Hematopoietic multipotent progenitor cell treated with erythropoietin and hydrocortisone succinate and interleukin-3 and kit ligand, for 8 days (in vitro differentiated cells): Measurements from ENCODE around the gene P2RY13.
A peak's percentile ranks its signal among the peaks of the same experiment; 100 is the strongest.

ENCODE experiments used
- DNase-seq: peaks from one replicate; pipeline ENCODE4 v3.0.0-alpha.2; 2015

The P2RY13 gene

DNA sequence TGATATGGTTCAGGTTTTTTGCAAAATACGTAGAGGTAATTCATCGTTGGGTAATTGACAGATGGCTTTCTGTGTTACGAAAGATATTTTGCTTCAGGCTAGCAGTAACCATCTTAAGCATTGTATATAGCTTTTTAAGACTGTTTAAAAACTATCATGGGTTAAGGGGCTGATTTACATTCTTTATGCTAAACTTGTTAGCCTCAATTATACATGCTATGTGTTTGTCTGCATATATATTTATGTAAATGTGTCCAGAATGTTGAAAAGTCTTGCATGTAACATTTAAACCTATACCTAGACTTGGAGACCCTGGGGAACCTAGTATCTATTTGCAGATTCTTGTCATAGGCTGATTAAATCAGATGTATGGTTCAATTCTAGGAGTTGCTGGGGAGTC is 39.9 kb downstream of the P2RY13 start:
- no peak for DNase-seq

DNA sequence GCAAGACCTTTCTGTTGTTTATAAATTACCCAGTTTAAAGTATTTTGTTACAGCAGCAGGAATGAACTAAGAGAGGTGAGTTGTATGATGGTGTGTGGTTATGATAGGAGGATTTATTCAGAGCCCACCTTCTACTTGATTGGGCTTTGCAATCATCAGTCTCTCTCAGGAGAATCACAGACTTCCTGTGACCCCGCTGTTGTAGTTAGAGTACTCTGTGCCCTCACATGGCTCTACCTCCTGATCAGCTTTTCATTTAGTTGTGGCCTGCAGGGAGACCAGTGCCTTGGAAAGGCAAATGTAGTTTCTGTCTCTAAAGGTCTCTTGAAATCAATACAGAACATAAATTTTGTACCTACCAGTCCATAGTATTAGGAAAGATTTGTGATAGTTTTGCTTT is 43.4 kb downstream of the P2RY13 start:
- DNase-seq = no peak

DNA sequence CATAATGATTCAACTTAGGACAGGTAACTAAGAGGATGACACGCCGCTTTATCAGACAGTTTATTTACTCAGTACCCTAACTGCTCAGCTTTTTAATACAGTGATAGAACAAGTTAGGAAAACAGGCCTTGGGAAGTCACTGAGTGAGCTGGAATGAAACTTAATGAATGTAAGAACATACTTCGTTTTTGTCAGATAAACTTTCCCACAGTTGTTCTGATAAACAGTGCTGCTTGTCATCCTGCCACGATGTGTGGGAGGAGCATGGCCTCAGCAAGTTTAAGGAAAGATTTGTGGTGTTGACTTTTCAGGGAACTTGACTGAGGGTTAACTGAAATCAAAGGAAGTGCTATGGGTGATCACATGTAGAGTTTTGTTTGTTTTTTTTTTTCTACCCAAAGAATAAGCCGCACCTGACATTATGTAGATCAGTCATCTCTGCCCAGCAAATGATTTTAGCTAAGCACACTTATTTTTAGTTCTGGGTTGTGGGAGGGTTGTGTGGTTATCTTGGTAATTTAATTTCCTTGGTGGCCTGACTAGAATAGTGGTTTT is 45.4 kb downstream of the P2RY13 start:
- peak; percentile 64 for DNase-seq

- DNase-seq = no peak
Observed at GRCh38 chr3:151283387-151283786, 46.0 kb downstream of the P2RY13 start.

DNA sequence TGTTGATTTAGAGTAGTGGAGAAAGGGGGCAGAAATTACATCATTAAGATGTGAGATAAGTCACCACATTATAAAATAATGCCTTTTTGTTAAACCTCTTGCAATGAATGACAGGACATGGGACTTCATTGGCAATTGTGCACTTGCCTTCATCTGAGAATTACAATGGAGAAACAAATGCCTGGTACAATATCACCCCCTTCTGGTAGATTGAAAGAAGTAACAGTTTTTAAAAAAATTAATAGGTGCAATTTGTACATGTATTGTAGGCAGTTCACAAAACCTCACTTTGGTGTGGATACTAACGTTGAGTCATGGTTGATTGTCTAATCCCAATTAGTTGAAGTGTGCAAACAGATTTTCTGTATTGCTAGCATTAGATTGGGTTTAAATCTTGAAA is 46.4 kb downstream of the P2RY13 start:
- DNase-seq = peak; percentile 77

DNA sequence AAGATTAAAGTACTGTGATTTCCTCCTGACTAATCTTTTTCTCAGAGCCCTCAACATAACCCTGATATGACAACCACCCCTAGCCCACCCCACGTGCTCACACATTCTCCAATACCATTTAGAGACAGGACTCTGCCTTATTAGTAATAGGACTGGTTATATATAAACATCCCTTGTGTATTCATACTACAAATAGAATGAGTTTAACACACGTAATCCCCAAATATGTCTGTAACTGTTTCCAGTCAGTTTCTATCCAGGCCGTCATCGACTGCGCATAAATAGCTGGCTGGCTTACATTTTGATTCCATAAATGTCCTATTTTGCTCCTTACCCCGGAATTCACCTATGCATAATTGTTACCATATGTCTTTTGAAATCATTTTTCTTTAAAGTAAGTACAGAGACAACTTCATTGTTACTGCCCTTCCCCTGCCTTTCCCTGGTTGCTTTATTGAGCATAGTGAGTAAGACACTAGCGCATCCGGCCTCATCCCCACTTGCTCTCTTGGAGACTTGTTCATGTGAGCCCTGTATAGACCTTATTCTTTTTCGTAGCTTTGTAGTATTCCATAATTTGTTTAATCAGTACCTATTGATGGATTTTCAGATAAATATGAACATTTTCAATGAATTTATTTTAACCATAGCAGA is 47.6 kb downstream of the P2RY13 start:
- DNase-seq = no peak

- DNase-seq = peak; percentile 27
Observed at GRCh38 chr3:151278230-151278629, 51.1 kb downstream of the P2RY13 start, which contains the start of gene P2RY14. TSS of gene P2RY14 (minus strand) at chr3:151278542. CDS start at chr3:151214316, 64,226 bp downstream.

DNA sequence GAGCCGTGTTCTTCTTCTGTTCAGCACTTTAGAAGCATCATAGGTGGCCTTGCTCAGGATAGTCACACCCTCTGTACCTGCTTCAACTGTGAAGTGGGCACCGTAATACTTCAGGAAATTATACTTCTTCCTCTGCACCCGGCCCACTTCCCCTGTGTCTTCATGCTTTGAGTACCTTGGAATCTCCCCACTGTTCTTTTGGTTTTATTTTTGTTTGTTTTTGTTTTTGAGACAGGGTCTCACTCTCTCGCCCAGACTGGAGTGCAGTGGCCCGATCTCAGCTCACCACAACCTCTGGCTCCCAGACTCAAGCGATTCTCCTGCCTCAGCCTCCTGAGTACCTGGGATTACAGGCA is 52.7 kb downstream of the P2RY13 start:
- DNase-seq = no peak
